Panc1 (cell line): ENCODE data around the gene CDH16.

Experiments
- POLR2AphosphoS5 ChIP-seq: IDR thresholded peaks from 2 replicates; pipeline ENCODE4 v1.6.1; 2012; ENCODE audit warnings: mild to moderate bottlenecking, low read depth, low read length, moderate library complexity
- TF ChIP-seq, protein P1 (sequence below): fragments of 450-650 bp; IDR thresholded peaks from 2 replicates; pipeline ENCODE4 v1.5.1; 2017; ENCODE audit warnings: mild to moderate bottlenecking
- TF ChIP-seq, protein P2 (sequence below), 2 experiments: IDR thresholded peaks; 2 replicates each; pipeline ENCODE4 v1.6.1; 2011 to 2012; ENCODE audit warnings: low read depth in 2 of 2, control low read depth in 1 of 2, low read length in 1 of 2, mild to moderate bottlenecking in 1 of 2, moderate library complexity in 1 of 2; ENCODE audit not compliant: insufficient read depth in 1 of 2

DNA sequence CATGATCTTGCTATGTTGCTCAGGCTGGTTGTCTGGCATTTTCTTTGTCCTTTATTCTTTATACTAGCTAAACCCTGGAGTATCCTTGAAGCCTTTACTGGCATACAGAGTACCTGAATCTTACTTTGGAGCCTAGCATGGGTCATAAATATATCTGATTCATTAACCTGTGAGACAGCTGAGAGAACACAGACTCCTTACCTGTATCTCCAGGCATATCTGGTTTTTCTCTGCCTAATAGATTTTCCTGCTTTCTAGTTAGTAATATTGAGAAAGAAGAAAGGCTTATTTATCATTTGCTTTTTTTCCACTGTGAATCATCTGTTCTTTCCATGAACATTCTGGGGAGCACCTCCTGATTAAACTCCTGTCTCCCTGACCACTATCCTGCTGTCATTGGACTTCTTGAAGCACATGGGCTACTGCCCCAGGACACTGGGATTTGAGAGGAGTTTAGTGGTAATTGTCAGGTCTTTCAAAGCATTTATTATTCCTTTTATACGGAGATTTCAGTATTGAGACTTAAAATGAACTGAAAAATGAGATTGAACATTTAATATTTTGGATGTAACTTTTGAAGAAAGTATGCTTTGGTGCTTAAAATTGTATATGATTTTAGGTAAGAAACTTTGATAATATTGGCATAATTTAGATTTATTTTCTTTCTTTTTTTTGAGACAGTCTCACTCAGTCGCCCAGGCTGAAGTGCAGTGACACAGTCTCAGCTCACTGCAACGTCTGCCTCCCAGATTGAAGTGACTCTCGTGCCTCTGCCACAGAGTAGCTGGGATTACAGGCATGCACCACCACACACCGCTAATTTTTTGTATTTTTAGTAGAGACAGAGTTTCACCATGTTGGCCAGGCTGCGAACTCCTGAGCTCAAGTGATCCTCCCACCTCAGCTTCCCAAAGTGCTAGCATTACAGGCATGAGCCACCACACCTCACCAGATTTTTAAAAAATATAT, 29.8 kb downstream of the CDH16 start:
- TF ChIP-seq, protein P1, sequence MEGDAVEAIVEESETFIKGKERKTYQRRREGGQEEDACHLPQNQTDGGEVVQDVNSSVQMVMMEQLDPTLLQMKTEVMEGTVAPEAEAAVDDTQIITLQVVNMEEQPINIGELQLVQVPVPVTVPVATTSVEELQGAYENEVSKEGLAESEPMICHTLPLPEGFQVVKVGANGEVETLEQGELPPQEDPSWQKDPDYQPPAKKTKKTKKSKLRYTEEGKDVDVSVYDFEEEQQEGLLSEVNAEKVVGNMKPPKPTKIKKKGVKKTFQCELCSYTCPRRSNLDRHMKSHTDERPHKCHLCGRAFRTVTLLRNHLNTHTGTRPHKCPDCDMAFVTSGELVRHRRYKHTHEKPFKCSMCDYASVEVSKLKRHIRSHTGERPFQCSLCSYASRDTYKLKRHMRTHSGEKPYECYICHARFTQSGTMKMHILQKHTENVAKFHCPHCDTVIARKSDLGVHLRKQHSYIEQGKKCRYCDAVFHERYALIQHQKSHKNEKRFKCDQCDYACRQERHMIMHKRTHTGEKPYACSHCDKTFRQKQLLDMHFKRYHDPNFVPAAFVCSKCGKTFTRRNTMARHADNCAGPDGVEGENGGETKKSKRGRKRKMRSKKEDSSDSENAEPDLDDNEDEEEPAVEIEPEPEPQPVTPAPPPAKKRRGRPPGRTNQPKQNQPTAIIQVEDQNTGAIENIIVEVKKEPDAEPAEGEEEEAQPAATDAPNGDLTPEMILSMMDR, result no peak
- no peak for TF ChIP-seq POLR2AphosphoS5
- TF ChIP-seq, protein P2, sequence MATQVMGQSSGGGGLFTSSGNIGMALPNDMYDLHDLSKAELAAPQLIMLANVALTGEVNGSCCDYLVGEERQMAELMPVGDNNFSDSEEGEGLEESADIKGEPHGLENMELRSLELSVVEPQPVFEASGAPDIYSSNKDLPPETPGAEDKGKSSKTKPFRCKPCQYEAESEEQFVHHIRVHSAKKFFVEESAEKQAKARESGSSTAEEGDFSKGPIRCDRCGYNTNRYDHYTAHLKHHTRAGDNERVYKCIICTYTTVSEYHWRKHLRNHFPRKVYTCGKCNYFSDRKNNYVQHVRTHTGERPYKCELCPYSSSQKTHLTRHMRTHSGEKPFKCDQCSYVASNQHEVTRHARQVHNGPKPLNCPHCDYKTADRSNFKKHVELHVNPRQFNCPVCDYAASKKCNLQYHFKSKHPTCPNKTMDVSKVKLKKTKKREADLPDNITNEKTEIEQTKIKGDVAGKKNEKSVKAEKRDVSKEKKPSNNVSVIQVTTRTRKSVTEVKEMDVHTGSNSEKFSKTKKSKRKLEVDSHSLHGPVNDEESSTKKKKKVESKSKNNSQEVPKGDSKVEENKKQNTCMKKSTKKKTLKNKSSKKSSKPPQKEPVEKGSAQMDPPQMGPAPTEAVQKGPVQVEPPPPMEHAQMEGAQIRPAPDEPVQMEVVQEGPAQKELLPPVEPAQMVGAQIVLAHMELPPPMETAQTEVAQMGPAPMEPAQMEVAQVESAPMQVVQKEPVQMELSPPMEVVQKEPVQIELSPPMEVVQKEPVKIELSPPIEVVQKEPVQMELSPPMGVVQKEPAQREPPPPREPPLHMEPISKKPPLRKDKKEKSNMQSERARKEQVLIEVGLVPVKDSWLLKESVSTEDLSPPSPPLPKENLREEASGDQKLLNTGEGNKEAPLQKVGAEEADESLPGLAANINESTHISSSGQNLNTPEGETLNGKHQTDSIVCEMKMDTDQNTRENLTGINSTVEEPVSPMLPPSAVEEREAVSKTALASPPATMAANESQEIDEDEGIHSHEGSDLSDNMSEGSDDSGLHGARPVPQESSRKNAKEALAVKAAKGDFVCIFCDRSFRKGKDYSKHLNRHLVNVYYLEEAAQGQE (IDR thresholded peaks at IDR 0.05; ENCODE audit: insufficient read depth in 1 of 2, low read depth in 2 of 2, low read length in 1 of 2), result no peak
